ENCODE results near the gene THY1.
"Not testable (repeated sequence)": the region's sequence is repeated elsewhere in the genome, so short reads cannot be mapped to it uniquely, and the experiment has no call there.

Gene THY1

DNA sequence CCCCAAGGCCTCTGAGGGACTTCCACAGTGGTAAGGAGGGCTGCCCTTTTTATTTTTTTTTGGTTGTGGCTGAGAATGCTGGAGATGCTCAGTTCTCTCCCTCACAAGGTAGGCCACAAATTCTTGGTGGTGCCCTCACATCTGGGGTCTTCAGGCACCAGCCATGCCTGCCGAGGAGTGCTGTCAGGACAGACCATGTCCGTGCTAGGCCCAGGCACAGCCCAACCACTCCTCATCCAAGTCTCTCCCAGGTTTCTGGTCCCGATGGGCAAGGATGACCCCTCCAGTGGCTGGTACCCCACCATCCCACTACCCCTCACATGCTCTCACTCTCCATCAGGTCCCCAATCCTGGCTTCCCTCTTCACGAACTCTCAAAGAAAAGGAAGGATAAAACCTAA lies 4.2 kb downstream of the THY1 start:
- no peak for DNase-seq (ENCODE audit: low read depth in 2 of 2)

DNA sequence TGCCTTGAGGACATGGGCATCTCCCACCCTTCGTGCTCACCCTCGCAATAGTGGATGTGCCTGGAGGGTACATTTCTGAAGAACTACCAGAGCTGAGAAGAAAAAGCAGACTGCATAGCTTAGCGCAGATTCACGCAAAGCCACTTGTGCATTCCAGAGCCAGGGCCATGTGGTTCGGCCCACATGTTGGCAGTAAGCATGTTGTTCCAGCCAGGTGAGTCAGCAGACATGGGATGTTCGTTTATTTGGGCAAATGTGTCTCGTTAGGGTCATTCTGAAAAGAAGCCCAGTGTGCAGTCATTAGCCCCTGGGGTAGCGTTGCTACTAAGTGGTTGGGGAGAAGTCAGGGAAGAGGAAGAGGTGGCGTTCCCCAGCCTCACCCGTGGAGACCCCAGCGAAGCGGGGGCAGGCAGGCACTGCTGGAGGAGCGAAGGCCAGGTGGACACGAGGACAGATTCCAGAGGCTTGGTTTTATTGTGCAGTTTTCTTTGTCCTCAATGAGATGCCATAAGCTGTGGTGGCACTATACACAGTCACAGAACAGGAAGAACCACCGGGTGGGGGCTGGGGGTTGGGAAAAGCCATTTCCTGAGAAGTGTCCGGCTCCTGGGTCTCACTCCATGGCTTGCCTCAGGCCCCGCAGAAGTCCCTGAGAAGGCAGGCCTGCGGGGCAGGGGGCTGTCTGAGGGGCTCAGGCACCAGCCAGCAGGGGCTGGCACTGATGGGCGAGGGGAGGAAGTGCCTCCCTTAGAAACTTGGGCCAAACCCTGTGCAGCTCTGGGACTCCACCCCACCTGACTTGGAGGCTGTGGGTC lies 5.0 kb downstream of the THY1 start:
- no peak for DNase-seq (ENCODE audit: low read depth in 2 of 2)

DNA sequence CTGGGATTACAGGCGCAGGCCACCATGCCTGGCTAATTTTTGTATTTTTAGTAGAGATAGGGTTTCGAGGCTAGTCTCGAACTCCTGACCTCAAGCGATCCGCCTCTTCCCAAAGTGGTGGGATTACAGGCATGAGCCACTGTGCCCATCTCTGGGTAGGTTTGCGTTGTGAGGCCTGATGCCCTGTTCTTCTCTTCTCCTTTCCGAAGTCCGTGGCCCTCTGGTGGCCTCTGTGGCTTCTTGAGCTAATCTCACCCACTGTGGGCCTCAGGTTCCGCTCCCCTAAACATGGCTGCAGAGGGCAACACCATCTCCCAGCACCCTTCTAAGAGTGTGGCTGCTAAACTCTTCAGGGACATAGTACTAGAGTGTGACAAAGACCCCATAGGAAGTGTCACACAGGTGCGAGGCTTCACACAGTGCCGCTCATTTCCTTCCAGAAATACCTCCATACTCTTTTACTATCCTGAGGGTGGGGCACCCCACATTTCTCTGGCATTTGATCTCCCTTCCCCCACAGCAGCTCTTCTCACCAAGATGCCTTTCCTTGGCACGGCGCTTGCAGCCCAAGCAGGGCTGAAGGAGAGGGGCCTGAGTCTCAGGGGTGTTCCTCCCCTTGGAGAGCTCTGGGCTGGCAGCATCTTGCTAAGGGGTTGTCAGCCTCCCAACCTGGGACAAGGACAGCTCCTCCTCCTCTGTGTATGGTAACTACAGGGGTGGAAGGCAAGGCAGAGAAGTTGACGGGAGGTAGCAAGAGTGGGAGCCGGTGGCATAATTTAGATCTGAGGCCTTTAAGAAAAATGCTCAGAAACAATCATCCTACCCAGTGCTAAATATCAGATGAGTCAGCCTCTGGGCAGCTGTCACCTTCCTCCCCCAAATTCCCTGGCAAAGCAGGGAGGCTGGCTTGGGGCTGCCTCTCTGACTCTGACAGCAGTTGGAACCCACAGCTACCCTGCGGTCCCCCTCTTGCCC lies 6.1 kb downstream of the THY1 start:
- no peak for DNase-seq (ENCODE audit: low read depth in 2 of 2)

DNA sequence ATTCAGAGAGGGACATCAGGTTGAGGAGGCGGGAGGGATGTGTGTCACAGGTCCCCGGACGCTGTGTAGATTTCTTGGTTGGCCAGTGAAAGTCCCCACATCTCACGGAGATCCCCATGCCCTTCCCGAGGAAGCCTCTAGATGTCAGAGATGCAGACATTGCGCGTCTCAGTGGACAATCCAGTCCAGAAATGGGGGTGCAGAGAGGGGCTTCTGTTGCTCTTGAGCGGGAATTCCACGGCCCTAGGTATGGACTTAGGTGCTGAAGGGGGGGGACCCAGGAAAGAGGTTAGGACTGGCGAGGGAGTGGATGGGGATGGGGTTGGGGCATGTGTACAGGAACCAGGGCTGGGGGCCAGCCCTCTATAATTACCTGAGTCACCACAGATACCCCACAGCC lies 7.0 kb downstream of the THY1 start:
- DNase-seq (ENCODE audit: low read depth in 2 of 2), result no peak

DNA sequence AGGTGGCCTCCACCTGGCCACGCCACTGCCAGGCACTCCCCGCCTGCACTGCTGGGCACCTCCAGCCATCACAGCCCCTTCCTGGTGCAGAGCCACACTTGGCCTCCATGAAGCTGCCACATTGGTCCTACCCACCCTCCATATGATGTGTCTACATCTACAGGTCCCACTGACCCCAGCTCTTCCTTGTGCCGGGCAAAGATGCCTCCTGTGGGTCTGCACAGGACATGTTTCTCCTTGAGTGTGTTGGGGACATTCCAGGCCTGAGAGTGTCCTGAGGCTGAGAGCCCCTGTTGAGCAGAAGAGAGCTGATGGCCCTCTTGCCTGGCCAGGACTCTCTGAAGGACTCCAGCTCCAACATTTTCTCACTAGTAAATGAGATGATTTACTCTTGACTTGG lies 7.5 kb downstream of the THY1 start:
- no peak for DNase-seq (ENCODE audit: low read depth in 2 of 2)

DNA sequence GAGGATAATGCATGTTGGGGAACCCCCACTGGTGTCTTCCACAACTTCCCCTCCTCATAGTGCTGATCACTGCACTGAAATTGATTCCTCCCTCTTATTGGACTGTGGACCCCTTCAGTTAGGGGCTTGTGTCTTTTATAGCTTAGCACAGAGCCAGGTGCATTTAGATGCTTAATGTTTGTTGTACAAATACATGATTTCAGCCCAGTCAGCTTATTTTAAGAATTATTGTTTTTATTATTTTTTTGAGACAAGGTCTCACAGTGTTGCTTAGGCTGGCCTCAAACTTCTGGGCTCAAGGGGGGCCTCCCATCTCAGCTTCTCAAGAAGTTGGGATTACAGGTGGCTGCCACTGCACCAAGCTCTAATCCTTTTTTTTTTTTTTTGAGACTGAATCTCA lies 8.2 kb downstream of the THY1 start:
- DNase-seq (ENCODE audit: low read depth in 2 of 2), result no peak

DNA sequence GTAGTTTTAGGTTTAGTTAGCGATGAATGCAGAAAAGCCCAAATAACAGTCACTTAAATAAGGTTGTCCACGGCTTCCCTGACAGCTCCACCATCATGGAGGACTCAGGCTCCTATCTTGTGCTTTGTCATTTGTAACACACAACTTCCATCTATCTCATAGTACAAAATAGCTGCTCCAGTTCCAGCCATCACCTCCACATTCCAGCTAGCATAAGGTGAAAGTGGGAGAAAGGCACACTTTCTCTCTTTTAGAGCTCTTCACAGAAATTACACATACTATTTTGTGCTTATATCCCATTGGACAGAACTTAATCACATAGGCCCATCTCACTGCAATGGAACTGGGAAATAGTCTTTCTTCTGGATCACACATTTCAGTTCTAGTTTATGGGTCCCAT lies 8.7 kb downstream of the THY1 start:
- DNase-seq (ENCODE audit: low read depth in 2 of 2), result no peak

DNA sequence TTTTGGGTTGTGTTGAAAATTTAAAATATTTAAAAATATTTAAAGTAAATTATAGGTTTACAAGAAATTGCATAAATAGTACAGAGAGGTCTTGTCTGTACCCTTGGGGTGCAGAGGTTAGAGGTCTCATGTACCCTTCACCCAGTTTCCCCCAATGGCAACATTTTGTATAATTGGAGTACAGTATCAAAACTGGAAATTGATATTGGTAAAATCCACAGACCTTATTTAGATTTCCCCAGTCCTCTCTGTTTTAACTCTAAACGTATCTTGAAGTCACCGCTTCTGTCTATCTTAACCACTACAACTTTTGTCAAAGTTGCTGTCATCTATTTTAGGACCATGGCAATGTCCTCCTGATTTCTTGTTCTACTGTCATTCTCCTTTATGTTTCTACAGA lies 10.9 kb downstream of the THY1 start:
- no peak for DNase-seq (ENCODE audit: low read depth in 2 of 2)

DNA sequence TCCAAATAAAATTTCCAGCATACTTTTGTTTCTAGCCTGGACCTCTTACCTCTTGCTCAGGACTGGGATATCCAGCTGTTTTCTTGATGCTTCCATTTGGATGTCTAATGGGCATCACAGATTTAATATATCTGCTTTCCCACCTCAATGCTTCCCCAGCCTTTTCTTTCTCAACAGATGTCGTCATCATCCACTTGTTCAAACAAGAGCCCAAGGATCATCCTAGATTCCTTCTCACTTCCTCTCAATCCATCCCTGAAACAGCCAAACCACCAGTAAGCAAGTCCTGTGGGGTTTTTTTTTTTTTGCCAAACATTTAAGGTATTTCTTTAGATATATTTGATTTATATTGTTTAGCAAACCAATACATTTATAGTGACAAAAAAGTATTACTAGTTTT lies 12.5 kb downstream of the THY1 start:
- DNase-seq (ENCODE audit: low read depth in 2 of 2), result no peak

DNA sequence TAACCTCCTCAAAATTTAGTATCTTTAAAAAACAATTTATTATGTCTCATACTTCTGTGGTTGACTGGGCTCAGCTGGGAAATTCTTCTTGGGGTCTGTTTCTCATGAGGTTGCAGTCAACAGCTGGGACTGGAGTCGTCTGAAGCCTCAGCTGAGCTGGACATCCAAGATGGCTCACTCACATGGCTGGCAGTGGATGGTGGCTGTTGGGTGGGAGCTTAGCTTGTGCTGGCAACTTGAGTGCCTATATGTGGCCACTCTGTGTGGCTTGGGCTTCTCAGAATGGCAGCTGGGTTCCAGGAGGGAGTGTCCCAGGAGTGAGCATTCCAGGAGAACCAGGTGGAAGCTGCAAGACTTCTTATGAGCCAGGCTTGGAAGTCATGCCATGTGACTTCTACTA lies 13.2 kb downstream of the THY1 start:
- DNase-seq (ENCODE audit: low read depth in 2 of 2), result no peak

DNA sequence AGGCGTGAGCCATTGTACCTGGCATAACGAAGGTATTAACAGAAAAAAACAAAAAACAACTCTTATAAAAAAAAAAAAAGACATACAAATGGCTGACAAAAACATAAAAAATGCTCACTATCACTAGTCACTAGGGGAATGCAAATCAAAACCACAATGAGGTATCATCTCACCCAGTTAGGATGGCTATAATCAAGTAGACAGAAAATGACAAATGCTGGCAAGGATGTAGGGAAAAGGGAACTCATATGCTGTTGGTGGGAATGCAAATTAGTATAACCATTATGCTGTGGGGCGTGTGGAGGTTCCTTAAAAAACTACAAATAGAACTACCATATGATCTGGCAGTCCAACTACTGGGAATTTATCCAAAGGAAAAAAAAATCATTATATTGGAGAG lies 17.0 kb downstream of the THY1 start:
- DNase-seq (ENCODE audit: low read depth in 2 of 2), result no peak

DNA sequence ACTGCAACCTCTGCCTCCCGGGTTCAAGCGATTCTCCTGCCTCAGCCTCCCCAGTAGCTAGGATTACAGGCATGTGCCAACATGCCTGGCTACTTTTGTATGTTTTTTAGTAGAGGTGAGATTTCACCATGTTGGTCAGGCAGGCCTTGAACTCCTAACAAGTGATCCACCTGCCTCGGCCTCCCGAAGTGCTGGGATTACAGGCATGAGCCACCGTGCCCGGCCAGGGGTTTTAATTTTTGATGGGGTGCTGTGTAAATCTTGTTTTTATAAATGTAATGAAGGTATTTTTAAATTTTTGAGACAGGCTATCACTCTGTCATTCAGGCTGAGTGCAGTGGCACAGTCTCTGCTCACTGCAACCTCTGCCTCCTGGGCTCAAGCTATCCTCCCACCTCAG lies 17.5 kb downstream of the THY1 start:
- not testable (repeated sequence) for DNase-seq (ENCODE audit: low read depth in 2 of 2)

DNA sequence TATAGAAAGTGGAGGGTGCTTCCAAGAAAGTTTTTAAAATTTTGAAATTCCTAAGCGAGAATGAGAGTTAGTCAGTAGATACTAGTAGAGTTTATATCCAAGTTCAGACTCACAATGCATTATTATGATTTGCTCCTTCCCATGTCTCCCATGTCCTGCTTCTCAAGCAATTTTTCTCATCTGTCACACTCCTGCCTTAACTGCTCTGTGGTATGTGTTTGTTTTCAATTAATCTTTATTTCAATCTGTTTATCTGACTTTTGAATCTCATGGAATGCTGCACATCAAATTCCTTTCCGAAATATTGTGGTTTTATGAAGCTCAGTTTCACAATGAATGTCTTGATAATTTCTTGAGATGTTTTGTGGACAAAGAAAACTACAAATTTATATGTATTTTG lies 18.1 kb downstream of the THY1 start:
- DNase-seq (ENCODE audit: low read depth in 2 of 2), result no peak

DNA sequence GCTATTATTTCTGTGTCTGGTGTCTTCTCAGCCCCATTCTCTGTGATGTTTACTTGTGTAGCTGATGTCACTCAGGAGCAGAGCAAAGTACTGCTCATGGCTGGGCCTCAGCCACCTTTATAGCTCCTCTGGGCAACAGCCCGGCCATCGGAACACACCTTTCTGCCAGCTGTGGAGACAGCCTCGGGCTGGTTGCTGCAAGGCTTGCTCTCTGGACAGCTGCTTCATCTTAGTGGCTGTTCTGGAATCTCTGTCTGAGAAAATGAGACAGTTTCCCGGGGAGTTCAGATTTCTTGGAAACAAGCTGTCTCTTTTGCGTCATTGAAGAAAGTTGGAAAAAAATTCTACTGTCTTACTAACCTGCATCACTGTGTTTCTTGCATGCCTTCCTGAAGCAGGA lies 20.0 kb downstream of the THY1 start:
- DNase-seq (ENCODE audit: low read depth in 2 of 2), result no peak

DNA sequence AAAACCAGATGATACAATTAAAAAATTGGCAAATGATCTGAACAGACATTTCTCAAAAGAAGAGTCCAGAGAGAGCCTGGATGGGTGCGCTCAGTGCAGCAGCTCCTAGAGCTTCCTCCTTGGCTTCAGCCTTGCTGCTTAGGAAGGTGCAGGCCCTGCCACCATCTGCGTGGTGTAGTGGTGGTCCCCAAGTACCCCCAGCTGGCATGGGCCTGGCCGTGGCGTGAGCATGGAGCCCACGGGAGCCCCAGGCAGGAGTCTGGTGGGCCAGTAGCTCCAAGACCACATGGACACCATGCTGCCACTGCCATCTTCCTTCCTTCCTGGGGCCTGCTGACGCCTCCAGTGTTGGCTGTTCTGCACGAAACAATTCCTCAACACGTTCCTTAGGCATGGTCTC lies 20.5 kb downstream of the THY1 start:
- DNase-seq (ENCODE audit: low read depth in 2 of 2), result no peak

DNA sequence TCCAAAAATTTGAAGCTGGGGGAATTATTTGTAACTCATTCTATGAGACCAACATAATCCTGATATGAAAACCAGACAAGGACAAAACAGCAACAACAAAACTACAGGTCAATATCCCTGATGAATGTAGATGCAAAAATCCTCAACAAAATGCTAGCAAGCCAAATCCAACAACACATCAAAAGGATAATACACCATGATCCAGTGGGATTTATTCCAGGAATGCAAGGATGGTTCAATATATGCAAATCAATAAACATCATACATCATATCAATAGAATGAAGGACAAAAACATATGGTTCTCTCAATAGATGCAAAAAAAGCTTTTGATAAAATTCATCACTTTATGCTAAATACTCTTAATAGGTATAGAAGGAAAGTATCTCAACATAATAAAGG lies 22.1 kb downstream of the THY1 start:
- DNase-seq (ENCODE audit: low read depth in 2 of 2), result no peak

DNA sequence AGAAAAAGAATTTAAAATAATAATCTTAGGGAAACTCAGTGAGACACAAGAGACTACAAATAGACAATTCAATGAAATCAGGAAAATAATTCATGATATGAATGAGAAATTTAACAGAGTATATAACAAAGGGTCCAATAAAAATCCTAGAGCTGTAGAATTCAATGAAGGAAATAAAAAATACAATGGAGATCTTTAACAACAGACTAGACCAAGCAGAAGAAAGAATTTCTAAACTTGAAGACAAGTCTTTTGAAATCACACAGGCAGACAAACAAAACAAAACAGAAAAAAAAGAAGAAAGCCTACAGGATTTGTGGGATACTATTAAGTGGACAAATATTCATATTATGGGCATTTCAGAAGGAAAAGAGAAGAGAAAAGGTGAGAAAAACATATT lies 25.2 kb downstream of the THY1 start:
- no peak for DNase-seq (ENCODE audit: low read depth in 2 of 2)

DNA sequence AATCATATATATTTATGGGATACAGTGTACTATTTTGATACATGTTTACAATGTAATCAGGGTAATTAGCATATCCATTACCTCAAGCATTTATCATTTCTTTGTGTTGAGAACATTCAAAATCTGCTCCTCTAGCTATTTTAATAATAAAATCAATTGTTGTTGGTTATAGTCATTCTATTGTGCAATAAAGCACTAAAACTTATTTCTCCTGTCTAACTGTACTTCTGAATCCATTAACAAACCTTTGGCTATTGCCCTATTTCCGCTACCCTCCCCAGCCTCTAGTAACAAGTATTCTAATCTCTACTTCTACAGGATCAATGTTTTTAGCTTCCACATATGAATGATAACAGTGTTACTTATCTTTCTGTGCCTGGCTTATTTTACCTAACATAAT lies 26.1 kb downstream of the THY1 start:
- DNase-seq (ENCODE audit: low read depth in 2 of 2), result no peak

DNA sequence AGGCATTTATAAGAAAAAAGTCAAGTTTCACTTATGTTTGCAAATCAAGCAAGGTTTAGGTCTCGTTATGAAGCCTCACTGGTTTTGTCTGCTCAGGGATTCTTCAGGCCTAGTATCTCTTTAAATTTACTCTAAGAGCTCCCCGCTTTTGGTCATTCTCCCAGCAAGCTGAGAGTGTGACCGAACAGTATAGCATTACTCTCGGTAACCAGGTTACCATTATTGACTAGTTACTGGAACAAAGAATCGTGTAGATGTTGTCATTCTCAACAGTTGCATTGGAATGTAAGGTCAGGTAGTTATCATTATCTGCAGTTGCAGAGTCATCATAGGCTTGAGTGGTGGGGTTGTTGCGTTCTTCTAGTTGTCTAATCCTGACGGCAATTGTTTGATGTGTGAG lies 31.7 kb downstream of the THY1 start:
- no peak for DNase-seq (ENCODE audit: low read depth in 2 of 2)

DNA sequence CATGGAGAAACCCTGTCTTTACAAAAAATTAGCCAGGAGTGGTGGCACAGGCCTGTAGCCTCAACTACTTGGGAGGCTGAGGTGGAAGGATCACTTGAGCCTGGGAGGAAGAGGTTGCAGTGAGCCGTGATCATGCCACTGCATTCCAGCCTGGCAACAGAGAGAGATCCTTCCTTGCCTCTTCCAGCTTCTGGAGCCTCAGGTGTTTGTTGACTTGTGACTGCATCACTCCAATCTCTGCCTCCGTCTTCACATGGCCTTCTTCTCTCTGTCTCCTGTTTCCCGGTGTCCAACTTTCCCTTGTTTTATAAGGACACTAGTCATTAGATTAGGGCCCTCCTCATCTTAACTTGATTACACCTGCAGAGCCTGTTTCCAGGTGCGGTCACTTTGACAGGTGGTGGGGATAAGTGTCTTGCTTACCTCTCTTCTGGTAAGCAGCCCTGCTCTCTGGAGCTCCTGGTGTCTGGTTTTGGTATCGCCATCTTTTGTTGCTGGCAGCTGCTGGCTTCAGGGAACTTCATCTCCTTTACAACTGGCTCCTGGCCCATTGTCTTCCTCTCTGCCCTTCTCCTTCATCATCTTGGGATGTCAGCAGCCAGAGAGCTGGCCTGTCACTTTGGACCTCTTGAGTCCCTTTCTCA lies 33.2 kb downstream of the THY1 start:
- DNase-seq (ENCODE audit: low read depth in 2 of 2), result no peak

DNA sequence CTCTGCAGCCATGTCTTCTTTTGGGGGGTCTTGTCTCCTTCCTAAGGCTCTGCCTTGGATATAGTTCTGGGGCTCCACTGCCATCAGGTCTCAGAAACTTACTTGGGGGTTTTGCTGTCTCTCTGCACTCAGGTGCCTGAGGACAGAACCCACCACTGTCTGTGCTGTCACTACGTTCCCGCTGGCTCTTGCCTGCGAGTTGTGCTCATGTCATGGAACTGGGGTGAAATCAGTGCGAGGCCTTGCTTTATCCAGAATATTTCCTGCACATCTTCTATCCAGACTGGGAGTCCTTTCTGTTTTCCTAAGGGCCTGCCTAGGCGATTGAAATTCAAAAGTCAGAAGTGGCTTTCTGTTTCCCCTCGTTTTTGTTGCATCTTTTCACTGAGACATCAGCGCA lies 34.9 kb downstream of the THY1 start:
- no peak for DNase-seq (ENCODE audit: low read depth in 2 of 2)

DNA sequence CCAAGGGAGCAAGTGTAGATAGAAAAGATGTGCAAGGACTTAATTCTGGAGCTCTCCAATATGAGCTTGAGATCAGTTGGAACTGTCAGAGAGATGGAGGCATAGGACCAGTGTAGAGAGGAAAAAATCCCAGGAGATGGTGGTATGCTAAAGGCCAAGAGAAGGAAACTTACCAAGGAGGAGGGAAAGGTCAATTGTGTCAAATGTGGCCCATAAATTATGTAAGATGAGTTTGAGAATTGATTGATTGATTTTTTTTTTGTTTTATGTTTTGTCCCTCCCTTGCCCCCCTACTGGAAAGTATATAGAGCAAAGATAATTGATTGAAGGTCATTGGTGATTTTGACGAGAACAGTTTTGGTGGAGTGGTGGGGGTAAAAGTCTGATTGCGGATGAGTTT lies 38.6 kb downstream of the THY1 start:
- no peak for DNase-seq (ENCODE audit: low read depth in 2 of 2)

DNA sequence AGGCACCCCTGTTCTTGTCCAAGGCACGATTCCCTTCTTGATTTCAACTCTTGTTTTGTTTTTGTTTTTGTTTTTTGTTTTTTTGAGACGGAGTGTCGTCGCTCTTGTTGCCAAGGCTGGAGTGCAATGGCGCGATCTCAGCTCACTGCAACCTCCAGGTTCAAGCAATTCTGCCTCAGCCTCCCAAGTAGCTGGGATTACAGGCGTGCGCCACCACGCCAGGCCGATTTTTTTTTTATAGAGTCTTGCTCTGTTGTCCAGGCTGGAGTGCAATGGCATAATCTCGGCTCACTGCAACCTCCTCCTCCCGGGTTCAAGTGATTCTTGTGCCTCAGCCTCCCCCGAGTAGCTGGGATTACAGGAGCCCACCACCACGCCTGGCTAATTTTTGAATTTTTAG lies 40.5 kb downstream of the THY1 start:
- not testable (repeated sequence) for DNase-seq (ENCODE audit: low read depth in 2 of 2)

All from stimulated activated CD4-positive, alpha-beta T cell treated with anti-CD3 and anti-CD28 coated beads, Interleukin-1b, Interleukin-23, amount 100 ng/mL, for 1 hour (primary cell).